ENCODE data around the gene GARIN5B.

The GARIN5B gene

DNA sequence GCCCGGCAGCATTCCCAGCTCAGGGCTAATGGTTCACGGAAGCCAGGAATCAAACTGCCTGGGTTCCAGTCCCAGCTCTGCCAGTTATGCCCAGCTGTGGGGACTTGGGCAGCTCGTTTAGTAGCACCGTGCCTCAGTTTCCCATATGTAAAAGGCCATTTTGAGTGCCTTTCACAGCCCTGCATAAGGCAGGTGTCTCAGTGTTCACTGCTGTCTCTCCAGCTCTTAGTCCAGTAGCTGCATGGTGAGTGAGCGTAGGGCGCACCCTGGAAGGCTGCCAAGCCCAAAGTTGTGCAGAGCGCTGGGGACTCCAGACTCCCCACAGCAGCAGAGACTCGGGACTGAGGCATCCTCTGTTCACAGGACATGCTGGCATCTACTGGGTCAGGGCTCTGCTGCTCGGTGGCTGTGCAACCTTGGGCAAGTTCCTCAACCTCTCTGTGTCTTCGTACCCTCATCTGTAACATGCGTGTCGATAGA lies 28.2 kb upstream of the GARIN5B start:
- no peak for DNase-seq
- in situ Hi-C loops (cut with HindIII; ENCODE audit: low pct_ligation_motif_present, low pct_unique_long_range_greater_than_20kb, low sequenced_read_pairs), result no loop called here

DNA sequence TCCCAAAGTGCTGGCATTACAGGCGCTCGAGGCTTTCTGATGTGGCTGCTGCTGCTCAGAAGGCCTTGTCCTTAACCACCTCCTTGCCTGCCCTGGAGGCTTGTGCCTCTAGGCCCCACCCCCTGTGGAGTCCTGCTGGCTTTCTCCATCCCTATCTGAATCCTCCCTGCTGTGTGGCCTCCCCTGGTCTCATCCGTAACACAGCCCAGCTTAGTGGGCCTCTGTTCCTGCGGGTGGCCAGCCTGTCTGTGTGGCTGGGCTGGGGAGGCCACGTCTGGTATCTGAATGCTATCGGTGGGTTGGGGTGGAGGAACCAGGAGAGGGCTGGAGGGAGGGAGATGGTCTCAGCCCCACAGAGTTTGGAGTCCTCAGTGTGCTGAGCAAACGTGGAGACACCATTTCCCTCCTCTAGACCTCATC lies 27.4 kb upstream of the GARIN5B start:
- DNase-seq, result no peak
- in situ Hi-C loops (cut with HindIII; ENCODE audit: low pct_ligation_motif_present, low pct_unique_long_range_greater_than_20kb, low sequenced_read_pairs), result no loop called here

DNA sequence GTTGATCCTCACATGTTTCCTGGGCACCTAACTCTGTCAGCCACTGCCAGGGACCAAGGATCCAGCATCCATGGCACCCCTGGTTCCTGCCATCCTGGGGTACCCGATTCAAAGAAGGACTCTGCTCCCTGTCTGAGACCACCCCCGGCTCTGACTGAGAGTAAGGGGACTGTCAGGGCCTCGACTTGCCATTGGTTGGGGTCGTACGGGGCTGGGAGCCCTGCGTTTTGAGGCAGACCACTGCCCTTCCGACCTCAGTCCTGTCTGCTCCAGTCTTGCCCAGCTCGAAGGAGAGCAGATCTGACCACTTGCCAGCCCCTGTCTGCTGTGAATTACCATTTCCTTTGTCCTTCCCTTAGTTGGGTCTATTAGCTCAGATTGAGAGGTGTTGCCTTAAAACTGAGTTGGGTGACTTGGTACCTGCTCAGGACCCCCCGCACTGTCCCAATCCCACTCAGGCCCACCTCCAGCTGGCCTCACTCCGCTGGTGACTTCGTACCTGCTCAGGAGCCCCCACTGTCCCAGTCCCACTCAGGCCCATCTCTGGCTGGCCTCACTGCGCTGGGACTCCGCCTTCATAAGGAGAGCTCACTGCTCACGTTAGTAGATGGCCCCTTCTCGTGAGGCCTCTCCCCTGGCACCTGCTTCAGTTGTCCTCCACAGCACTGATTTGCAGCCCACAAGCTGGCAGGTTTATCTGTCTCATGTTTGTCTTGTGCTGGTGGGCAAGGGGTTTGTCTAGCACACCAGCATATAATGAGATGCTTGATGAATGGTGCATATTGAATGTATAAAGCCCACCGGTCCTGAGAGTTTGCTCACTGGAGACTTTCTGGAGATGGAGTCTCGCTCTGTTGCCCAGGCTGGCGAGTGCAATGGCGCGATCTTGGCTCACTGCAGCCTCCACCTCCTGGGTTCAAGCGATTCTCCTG lies 26.6 kb upstream of the GARIN5B start:
- in situ Hi-C loops (cut with HindIII; ENCODE audit: low pct_ligation_motif_present, low pct_unique_long_range_greater_than_20kb, low sequenced_read_pairs), result no loop called here
- DNase-seq, result no peak

DNA sequence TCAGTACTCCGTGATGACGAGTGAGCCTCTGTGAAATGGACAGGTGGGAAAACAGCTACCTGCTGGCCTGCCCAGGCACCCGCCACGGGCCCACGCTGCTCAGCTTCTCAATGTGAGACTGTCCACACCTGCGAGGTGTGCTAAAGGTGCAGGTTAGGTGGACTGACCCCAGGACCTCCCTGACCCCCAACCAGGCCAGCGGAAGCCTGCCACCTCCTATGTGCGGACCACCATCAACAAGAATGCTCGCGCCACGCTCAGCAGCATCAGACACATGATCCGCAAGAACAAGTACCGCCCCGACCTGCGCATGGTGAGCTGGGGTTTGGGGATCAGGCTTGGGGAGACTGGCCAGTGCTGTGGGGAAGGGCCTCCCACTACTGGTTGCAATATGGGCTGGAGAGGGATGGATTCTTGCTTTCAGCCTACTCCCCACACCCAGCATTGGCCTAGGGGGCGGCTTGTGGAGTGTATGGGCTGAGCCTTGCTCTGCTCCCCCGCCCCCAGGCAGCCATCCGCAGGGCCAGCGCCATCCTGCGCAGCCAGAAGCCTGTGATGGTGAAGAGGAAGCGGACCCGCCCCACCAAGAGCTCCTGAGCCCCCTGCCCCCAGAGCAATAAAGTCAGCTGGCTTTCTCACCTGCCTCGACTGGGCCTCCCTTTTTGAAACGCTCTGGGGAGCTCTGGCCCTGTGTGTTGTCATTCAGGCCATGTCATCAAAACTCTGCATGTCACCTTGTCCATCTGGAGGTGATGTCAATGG lies 24.9 kb upstream of the GARIN5B start:
- no peak for DNase-seq
- in situ Hi-C loops (cut with HindIII; ENCODE audit: low pct_ligation_motif_present, low pct_unique_long_range_greater_than_20kb, low sequenced_read_pairs), result no loop called here

DNA sequence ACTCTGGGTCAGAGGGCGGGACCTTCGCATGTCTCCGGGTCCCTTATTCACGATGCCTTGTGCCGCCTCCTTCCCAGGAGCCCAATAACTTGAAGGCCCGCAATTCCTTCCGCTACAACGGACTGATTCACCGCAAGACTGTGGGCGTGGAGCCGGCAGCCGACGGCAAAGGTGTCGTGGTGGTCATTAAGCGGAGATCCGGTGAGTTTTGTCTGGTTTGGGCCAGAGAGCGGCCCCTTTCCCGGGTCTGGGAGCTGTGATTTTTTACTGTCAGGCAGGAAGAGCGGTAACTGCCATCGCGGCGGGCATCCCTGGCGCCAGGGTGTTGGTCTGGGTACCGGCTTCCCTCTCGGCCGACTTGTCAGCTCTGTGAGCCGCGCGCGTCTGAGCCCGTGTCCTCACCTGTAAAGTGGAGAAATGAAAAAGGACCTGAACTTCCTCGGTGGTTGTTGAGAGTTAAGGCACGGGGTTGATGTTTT lies 23.5 kb upstream of the GARIN5B start:
- in situ Hi-C loops (cut with HindIII; ENCODE audit: low pct_ligation_motif_present, low pct_unique_long_range_greater_than_20kb, low sequenced_read_pairs), result no loop called here
- DNase-seq, result no peak

DNA sequence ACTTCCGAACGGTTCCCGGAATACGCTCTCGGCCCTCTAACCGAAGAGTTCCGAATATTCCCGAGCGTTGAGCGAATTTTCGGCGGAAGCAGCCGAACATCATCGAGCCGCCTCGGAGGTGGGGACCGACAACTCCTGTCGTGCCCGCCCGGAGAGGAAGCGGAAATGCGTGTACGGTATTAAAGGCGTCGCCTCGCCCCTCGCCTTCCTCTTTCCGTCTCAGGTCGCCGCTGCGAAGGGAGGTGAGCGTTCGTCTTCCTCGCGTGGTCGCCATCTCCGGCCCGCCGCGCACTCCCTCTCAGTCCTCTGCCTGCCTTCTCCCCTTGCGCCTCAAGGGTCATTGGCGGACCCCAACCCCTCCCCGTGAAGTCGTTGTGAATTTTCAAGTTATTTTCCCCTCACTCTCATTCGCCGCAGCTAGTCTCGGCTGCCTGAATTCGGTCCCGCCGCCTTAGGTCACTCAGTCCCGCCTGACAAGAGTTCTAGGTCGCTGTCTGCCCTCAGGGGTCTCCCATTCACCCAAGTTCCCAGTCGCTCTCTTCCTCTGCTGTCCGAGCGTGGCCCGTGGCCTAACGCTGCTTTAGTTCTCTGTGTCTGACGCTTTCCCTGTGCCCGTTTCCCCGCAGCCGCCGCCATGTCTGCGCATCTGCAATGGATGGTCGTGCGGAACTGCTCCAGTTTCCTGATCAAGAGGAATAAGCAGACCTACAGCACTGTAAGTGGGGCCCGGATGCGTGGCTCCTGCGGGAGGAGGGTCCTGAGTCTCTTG lies 22.8 kb upstream of the GARIN5B start, which contains the start of gene RPL28:
TSS of gene RPL28 (plus strand) at position 209 of the 769 bp plus-strand sequence. CDS start at position 635, 426 bp downstream.
- in situ Hi-C loops (cut with HindIII; ENCODE audit: low pct_ligation_motif_present, low pct_unique_long_range_greater_than_20kb, low sequenced_read_pairs), result no loop called here
- peak; percentile 98 for DNase-seq

DNA sequence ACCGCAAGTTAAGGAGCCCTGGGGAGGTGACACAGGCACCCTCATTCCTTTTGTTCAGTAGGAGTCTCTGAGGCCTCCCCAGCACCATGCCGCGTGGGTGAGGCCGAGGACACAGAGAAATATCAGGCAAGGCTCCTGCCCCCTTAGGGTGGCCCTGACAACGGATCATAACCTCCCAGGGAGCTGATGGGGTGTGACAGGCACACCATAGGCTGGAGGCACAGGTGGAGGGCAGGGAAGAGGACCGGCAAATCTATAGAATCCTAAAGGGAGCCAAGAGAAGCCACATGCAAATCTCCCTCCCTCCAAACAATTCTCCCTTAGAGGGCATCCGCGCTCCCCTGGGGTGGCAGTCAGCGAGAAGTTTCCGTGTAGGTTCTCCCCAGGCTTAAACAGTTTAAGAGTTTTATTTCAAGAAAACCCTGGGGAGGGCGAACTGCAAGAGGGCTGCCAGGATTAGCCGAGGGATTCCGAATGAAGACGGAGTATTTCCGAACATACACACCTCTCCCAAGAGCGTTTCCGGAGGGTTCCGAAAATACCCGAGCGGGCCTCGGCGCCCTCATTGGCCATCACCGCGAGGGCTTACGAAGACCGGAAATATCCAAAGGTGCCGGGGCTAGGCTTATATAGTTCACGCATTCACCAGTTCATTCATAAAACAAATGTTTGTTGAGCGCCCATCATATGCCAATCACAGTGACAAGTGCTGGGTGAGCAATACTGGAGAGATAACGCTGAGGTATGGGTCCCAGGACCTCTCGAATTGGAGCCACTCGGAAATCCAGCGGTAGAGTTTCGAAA lies 22.1 kb upstream of the GARIN5B start:
- DNase-seq, result peak; percentile 94
- in situ Hi-C loops (cut with HindIII; ENCODE audit: low pct_ligation_motif_present, low pct_unique_long_range_greater_than_20kb, low sequenced_read_pairs), result no loop called here

DNA sequence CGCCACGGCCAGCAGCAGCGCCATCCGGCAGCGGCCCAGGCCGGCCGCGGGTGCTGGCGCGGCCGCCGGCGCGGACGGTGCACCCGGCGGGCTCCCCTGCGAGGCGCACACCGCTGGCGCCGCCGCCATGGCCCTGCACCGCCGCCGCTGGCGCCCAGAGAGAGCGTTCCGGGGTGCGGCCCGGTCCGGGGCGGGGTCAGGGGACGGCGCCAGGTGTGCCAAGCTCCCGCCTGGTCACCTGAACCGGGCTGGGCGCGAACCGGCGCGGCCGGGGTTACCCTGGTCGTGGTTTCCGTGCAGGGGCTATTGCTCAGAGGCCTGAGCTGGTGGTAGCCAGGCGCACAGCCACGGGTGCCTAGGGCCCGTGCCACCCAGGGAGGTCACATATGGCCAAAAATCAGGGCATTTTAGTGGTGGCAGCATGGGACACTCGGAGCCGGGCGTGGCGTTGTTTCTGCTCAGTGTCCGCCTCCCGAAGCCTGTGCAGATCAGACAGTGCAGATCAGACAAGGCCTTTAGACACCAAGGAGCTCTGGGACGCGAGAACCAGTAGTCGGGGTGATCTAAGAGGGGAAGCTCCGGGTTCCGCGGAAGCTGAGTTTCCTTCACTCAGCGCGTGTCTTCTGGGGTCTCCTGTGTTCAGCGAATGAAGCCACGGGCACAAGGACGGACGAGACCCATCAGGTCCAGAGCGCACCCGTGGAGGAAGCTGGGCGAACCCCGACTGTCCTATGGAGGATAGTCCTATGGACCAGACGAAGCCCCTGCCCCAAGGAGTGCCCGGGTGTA lies 21.3 kb upstream of the GARIN5B start, which contains the start of gene TMEM238:
TSS of gene TMEM238 (minus strand) at position 162 of the 789 bp plus-strand sequence. CDS start at position 129, 33 bp downstream.
- DNase-seq, result no peak
- in situ Hi-C loops (cut with HindIII; ENCODE audit: low pct_ligation_motif_present, low pct_unique_long_range_greater_than_20kb, low sequenced_read_pairs), result no loop called here

DNA sequence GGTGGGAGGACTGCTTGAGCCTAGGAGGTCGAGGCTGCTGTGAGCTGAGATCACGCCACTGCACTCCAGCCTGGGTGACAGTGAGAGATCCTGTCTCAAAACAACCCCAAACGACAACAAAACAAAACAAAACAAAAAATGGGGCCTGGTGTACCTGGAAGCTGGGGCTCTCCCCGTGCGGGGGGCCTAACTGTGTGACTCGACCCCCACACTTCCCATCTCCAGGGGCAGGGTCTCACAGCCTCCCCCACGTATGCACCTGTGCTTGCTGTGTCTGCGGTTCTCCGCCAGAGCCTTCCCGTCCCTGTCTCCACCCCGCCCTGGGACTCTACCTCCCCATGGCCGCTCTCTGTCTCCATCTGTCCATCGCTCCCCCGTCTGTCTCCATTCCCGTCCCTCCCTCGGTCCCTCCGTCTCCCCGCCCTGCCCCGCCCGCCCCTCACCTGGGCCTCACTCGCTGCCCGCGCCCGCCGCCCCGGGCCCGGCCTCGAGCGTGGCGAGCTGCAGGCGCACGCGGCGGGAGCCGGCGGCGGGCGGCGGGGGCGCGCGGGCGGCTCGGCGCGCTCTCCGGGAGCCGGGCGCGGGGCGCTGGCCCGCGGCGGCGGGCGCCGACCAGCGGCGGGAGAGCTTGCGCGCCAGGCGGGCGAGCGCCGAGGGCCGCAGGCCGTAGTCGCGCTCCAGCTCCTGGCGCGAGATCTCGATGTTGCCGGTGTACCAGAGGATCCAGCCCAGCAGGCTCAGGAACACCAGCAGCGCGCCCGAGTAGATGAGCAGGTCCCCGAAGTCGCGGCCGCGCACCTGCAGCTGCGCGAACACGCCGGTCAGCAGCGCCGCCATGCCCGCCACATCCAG lies 20.4 kb upstream of the GARIN5B start:
- peak; percentile 70 for DNase-seq
- in situ Hi-C loops (cut with HindIII; ENCODE audit: low pct_ligation_motif_present, low pct_unique_long_range_greater_than_20kb, low sequenced_read_pairs), result no loop called here

DNA sequence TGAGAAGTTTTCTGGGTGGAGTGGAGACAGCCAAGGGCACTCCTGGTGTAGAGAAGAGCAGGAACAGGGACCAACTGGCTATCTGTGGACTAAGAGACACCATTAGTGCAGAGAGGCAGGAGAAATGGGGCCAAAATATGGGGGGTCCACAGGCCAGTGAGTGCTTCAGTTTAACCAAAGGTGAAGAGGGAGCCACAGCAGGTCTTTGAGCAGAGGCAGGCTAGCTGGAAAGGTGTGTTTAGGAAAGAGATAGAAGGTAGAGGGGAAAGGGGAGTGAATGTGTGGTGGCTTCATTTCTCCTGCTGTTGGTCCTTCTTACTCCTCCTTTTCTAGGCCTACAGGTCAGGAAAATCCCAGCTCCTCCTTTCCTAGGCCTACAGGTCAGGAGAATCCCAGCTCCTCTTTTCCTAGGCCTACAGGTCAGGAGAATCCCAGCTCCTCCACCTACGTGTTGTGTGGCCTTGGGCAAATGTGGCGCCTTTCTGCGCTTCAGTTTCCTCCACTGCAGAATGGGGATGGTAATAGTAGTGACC lies 19.5 kb upstream of the GARIN5B start:
- in situ Hi-C loops (cut with HindIII; ENCODE audit: low pct_ligation_motif_present, low pct_unique_long_range_greater_than_20kb, low sequenced_read_pairs), result no loop called here
- no peak for DNase-seq

DNA sequence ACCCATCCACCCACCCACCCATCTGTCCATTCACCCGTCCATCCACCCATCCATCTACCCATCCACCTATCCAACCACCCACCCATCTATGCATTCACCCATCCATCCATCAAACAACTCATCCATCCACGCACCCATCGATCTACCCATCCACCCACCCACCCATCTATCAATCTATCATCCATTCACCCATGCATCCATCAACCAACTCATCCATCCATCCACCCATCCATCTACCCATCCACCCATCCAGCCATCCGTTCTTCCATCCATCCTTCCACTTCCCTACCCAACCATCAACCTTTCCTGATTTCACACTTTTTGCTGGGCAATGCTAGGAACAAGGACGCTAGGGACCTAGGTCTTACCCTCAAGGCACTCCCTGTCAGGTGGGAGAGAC lies 19.0 kb upstream of the GARIN5B start:
- in situ Hi-C loops (cut with HindIII; ENCODE audit: low pct_ligation_motif_present, low pct_unique_long_range_greater_than_20kb, low sequenced_read_pairs), result no loop called here
- DNase-seq, result no peak

DNA sequence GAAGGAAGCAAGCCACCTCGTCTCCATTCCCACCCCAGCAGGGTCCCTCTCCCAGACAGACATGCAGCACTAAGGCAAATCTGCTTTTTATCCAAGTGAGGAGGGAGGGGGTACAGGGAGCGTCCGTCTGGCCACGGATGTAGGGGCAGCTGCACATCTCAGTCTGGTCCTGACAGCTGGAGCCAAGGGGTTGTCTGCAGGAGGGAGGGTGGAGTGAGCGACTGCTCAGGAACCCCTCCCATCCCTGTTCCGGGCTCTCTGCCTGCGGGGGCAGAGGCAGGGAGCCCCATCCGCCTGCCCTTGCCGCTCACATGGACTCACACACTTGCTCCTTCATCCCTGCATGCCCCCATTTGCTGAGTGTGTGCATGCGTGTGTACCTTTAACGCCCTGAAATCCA lies 16.1 kb upstream of the GARIN5B start:
- in situ Hi-C loops (cut with HindIII; ENCODE audit: low pct_ligation_motif_present, low pct_unique_long_range_greater_than_20kb, low sequenced_read_pairs), result no loop called here
- DNase-seq, result no peak

DNA sequence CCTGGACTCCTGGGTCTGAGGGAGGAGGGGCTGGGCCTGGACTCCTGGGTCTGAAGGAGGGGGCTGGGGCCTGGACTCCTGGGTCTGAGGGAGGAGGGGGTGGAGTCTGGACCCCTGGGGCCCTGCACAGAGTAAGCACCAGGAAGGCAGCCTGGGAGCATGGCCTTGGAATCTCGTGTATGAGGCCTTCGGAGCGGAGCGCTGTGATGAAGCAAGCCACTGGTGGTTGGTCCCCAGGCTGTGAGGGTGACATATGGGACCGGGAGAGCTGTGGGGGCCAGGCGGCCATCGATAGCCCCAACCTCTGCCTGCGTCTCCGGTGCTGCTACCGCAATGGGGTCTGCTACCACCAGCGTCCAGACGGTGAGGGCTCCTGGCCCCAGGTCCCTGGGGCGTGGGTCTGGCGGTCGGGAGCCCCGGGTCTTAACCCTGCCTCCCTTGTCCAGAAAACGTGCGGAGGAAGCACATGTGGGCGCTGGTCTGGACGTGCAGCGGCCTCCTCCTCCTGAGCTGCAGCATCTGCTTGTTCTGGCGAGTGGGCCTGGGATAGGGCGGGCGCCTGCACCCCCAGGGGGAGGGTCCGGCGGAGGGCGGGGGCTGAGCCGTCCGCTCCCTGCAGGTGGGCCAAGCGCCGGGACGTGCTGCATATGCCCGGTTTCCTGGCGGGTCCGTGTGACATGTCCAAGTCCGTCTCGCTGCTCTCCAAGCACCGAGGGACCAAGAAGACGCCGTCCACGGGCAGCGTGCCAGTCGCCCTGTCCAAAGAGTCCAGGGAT lies 14.5 kb upstream of the GARIN5B start:
- in situ Hi-C loops (cut with HindIII; ENCODE audit: low pct_ligation_motif_present, low pct_unique_long_range_greater_than_20kb, low sequenced_read_pairs), result no loop called here
- DNase-seq, result no peak

DNA sequence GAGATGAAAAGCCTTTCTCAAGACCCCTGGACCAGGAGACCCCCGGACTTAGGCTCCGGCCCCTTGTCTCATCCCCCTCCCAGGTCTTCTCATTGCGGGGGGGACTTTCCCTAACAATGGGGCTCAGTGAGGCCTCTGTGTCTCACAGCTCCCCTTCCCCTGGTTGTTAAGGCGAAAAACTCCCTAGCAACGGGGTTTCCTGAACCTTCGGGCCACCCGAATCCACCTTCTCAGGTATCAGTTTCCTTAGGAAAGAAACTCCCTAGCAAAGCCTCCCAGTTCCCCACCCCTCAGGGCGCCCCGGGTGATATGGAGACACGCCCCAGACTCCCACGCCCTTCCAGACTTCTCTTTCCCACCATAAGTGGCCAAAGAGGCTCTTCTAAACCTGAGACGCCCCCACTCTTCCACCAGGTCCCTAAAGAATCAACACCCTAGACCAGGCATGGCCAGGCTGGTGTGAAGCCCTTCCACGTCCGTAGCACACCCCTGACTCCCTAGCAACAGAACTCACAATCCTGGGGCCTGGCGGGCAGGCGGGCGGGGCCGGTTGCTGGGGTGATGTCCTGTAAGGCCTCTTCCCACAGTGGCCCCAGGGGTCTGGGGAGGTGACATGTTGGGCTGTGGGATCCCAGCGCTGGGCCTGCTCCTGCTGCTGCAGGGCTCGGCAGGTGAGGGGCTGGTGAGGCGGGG lies 13.3 kb upstream of the GARIN5B start, which contains the start of gene TMEM190:
TSS of gene TMEM190 (plus strand) at position 586 of the 693 bp plus-strand sequence. CDS start at position 614, 28 bp downstream.
- in situ Hi-C loops (cut with HindIII; ENCODE audit: low pct_ligation_motif_present, low pct_unique_long_range_greater_than_20kb, low sequenced_read_pairs), result no loop called here
- no peak for DNase-seq
